GM19193 (cell line): ENCODE data around the gene VGLL4.

ENCODE experiments used
- POLR2A ChIP-seq: IDR thresholded peaks from 4 replicates; pipeline ENCODE4 v1.6.1; 2011; ENCODE audit not compliant: insufficient read depth, insufficient read length; ENCODE audit errors: extremely low read depth

Gene VGLL4

DNA sequence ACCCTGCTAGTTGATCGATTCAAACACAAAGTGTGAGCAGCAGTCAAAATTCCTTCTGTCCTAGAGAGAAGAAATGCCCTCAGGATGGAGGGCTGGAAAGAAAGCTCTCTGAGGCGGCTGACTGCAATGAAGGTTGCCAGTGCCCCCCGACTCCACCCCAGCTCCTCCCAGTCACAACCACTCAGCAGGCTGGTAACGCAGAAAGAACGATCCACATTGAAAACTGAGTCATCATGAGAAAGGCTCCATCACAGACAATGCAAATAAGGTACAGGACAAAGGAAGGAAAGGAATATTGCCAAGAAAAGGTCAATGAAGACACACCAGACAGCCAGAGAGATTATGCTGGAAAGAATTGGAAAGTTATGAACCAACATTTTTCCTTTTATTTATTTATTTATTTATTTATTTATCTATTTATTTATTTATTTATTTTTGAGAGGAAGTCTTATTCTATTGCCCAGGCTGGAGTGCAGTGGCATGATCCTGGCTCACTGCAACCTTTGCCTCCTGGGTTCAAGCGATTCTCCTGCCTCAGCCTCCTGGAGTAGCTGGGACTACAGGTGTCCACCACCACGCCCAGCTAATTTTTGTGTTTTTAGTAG, 17.4 kb upstream of the VGLL4 start:
- no peak for TF ChIP-seq POLR2A

DNA sequence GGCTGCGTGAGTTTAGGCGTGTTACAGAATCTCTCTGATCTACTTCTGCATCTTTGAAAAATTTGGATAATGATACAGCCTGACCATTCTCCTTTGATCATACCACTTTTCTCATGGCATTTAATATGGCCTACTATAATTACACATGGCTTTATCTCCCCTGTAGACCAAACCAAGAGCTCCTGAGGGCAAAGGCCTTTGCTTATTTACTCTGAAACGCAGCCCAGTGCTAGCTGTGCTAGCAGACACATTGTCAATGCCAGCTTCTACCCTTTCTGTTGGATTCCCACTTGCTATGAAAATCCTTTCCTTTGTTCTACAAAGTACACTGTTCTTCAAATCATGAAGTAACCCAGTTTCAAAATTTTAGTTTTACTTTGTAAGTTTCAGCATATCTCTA, 16.5 kb upstream of the VGLL4 start:
- TF ChIP-seq POLR2A, result no peak

DNA sequence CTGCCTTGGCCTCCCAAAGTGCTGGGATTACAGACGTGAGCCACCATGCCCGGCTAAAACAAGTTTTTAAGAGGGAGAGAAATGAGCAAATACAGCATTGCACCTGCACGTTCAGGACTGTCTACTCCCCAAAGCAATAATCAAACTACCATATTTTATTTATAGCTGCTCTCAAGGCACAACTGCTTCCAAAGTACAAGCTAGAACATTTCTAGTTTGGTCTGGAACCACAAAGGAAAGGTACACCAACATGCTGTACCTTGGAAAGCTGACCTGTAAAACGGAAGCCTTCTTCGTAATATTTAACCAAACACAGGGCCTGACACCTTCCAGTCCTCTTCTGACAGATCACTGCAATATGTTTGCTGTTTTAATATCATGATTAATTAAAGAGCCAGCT, 14.5 kb upstream of the VGLL4 start:
- TF ChIP-seq POLR2A, result no peak

DNA sequence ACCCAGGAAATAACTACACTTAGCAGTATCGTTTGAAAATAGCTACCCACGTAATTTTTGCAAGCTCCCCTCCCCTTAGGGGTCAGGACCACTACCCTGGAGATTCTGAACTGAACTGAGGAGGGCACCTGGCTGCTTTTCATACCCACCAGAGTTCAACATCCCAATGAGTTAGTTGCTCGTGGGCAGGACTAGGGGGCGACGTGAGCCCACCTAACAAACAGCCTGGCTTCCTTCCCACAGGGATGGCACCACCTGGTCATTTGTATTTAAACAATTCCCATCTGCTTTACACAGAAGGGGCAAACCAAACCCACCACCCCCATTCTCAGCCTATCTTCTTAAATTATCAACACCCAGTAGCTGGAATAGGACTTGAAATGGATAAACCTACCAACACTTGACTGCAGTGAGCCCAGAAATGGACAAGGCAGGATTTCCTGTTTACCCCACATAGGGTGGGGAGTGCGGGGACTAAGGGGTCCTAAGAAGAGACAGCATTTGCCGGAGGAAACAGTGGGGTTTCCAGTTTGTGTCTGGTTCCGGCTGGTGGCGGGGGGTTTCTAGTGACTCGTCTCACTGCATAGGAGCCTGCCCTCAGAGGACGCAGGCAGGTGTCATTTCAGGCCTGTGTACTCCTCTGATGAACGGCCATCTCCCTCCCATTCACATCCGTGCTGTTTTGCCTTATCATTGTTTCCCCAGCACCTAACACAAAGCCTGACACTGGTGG, 11.6 kb upstream of the VGLL4 start:
- TF ChIP-seq POLR2A, result no peak

DNA sequence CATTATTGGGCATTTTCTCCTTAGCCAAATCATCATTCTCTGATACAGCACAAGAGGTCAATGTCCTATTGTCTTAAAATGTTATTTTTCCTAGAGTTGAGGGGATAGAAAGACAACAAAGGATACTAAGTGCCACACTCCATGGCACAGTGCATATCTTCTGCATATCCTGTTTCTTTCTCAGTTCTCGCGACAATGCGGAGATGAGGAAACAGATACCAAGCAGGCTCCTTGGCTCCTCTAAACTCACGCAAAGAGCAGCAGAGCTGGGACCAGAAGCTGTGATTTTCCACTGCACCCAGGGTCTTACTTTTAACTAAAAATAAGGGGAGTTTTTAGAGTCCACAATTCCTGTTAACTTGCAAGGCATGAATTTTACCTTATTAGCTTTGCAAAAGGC, 10.5 kb upstream of the VGLL4 start:
- no peak for TF ChIP-seq POLR2A

DNA sequence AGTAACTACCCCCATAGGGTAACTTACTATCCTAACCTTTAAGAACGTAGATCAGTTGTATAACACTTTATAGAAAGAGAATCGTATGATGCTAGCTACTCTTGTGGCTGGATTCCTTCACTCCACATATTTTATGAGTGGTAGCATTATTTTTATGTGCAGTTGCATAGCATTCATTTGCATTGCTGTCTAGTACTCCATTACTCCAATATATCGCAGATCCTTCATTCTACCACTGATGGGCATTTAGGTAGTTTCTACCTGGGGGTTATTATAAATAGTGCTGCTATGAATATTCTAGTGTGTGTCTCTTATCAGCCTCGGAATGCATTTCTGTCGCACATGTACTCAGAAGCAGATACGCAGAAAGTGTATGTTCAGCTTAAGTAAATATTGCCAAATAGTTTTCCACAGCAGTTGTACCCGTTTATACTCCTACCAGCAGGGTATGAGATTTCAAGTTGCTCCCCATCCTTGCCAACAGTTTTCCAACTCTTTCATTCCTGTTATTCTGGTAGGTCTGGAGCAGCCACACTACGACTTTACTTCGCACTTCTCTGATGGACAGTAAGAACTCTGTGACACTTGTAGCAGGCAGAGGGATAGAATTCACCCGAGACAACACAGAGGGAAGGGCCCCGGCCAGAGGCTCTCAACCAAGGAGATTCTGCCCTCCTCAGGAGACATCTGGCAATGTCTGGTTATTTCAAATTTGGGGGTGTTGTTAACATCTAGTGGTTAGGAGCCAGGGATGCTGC, 9.8 kb upstream of the VGLL4 start:
- TF ChIP-seq POLR2A, result no peak

DNA sequence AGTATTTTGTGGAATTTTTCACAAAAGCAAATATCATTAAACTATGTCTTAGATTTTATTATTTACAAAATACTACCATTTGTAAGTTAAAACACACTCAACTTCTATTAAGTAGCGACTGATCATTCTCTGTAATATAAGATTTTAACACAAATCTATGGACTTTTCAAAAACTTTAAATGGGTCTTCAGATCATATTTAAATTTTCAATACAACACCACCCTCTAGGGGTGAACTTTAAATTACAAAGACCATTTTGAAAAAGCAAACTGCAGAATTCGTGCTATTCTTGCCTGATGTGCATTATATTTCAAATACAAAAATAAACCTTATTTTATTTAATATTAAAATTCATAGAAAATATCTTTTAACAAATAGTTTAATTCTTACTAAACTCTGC, 8.2 kb upstream of the VGLL4 start:
- TF ChIP-seq POLR2A, result no peak

DNA sequence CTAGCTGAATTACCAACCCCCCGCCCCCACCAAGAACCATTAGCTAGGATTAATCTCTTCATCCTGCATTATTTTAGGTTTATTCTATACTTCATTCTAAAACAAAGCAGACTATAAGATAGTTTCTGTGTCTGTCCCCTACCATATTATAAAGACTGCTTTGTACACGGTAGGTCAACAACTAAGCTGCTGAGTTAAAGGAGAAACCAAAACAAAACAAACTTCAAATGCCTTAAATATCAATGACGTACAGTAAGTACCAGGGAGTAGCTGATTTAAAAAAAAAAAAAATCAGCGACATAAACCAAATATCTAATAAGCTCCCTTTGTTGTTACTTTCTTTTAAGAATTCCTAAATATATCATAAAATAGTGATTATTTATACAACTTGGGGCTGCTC, 7.8 kb upstream of the VGLL4 start:
- TF ChIP-seq POLR2A, result no peak

DNA sequence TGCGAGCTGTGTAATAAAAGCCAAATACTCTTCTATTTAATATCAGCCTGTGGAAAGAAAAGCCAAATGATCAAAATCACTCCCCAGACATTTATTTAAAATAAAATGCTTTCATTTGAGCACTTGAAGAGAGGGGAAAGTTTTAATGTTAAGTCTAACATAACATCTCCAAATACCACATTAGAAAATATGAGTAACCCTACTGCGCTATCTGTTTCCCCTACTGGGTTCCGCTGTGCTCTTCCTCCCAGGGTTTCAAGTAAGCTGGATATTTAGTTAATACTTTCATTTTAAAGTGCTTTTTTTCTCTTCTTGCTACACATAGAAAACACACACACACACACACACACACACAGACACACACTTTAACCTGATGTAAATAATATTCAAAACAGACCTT, 6.7 kb upstream of the VGLL4 start:
- TF ChIP-seq POLR2A, result no peak

DNA sequence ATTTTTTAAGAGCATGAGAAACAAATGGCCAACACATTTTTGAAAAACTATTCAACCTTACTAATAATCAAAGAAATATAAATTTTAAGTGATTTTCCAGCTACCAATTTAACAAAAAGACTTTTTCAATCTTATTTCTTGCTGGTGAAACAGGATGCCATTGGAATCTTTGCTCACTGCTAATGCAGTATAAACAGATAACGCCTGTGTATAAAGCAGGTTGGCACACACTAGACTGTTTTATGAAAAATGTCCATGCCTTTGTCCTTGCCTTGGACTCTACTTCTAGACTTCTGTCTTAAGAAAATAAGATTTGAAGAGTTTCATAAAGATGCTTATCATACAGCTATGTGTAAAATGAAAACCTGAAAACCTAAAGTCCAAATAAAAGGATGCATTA, 5.0 kb upstream of the VGLL4 start:
- no peak for TF ChIP-seq POLR2A

DNA sequence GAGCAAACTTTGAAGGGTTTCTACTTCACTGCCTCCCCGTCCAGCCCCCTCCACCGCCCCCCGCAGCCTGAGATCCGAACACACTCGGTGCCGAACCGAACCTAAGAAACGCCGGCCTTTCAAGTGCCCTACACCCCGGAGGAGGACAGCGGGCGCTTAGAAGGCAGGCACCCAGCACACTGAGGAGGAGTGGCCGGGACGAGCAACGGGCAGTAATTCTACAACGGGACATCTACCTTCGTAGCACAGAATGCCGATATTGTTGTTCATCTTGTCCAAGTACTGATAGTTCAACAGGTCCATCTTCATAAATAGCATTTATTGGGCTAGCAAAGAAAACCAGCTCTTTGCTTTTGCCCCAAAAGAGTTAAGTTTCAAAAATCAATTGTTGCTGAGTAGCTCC, 513 bp downstream of the VGLL4 start:
- no peak for TF ChIP-seq POLR2A

DNA sequence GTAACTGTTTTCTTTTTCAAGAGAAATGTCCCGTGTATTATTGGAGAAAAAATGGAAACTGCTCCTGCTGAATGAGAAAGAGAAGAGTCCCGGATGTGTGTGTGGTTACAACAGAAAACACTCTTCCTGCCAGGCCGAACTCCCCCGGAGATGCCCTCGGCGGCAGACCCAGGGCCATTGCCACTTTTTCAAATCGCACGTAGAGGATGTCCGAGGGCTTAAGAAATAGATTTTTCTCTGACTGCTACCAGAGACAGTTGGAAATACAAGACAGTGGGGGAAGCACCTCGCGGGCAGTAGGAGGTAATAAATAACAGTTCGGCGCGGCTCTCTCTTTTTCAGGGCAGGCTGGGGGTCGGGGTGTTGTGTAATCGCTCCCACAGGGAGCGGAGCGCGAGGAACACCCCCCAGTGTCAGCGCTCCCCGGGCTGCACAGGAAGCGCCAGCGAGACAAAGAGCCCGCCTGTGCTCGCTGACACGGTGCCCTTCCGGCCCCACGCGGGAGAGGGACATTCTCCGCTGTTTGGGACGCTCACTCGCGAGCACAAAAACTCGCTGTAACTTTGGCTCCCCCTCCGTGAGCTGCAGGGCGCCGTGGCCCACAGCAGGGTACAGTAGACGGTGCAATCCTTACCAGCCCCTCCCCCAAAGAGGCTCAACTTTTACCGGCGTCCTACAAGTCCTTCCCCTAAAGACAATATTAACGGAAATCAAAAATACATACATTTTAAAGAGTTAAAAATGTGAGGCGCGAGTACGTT, 1.1 kb downstream of the VGLL4 start:
- peak; percentile 77 for TF ChIP-seq POLR2A

DNA sequence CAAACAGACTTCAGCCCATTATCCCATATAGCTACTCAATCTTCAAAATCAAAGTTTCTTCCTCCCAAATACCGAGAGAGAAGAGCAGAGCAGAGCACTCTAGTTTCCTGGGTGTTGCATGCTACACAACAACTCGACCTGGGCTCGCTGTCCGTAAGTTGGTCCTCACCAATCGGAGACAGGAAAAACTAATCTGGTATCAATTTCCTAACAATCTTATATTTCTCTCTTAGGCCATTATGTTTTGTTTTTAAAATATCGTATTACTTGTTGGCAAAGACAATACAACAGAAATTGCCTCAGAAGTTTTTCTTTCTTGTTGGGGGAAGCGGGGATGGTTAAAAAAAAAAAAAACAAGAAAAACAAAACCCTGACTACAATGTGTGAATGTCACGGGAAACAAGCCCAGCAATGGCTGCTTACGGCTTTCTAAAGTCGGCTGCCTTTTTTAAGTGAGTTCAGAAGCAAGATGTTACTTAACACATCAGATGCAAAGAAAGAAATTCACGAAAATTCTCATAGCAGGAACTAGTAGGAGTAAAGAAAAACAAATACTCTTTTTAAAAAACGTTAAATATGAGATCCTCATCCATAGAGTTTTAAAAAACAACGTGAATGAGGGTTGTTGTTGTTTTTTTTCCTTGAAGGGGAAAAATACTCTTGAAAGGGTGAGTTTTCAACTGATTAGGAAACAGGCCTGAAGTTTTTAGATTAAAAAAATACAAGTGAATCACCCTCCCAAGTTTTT, 1.9 kb downstream of the VGLL4 start:
- TF ChIP-seq POLR2A, result no peak

DNA sequence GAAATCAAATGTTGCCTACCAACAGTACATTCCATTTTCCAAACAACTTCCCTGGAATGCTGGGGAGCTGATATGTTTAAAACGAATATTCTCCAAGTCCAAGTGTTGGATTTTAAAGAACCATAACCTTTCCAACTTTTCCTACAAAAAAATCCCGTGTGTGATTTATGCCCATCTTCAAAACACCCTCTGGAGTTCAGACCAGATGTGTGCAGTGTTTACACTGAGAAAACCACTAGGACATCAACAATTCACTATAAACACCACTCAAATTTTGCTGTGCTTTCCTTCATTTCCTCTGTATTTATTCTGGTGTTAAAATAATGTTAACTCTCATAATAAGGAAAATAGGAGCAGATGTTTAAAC, 2.4 kb downstream of the VGLL4 start:
- no peak for TF ChIP-seq POLR2A
